SK-N-SH treated with all-trans-retinoic acid at 6 μM for 48 hours (cell line): ENCODE measurements around the gene STEAP2.

Source experiments
- ATAC-seq: fragments of 200-7000 bp; cut with Tn5 transposase; 3 replicates; pipeline ENCODE4 v1.9.1; 2020; ENCODE audit warnings: mild to moderate bottlenecking, moderate library complexity
- ARNTL ChIP-seq: fragments of 450-650 bp; formaldehyde crosslinking; IDR thresholded peaks from 2 replicates; pipeline ENCODE4 v1.5.0; 2020; ENCODE audit warnings: low read depth, mild to moderate bottlenecking, moderate library complexity, borderline replicate concordance
- BACH2 ChIP-seq: fragments of 250-450 bp; sonication (Bioruptor Pico); IDR thresholded peaks from 2 replicates; pipeline ENCODE4 v1.9.0; 2021; ENCODE audit warnings: mild to moderate bottlenecking, borderline replicate concordance
- CSDC2 ChIP-seq: fragments of 250-450 bp; sonication (Bioruptor Pico); IDR thresholded peaks from 2 replicates; pipeline ENCODE4 v1.5.0; 2020; ENCODE audit warnings: mild to moderate bottlenecking, moderate library complexity
- ESRRG ChIP-seq: fragments of 250-450 bp; sonication (Bioruptor Pico); IDR thresholded peaks from 2 replicates; pipeline ENCODE4 v1.6.1; 2021; ENCODE audit warnings: mild to moderate bottlenecking
- GLIS3 ChIP-seq: fragments of 250-450 bp; sonication (Bioruptor Pico); IDR thresholded peaks from 2 replicates; pipeline ENCODE4 v1.5.0; 2020; ENCODE audit warnings: mild to moderate bottlenecking, moderate library complexity
- ISL1 ChIP-seq: fragments of 250-450 bp; sonication (Bioruptor Pico); IDR thresholded peaks from 2 replicates; pipeline ENCODE4 v2.1.2; 2022; ENCODE audit warnings: mild to moderate bottlenecking, moderate library complexity
- OSR1 ChIP-seq: fragments of 250-450 bp; sonication (Bioruptor Pico); IDR thresholded peaks from 2 replicates; pipeline ENCODE4 v1.8.0; 2022; ENCODE audit warnings: moderate library complexity, mild to moderate bottlenecking, inconsistent platforms
- RARB ChIP-seq: fragments of 250-450 bp; sonication (Bioruptor Pico); IDR thresholded peaks from 2 replicates; pipeline ENCODE4 v1.8.0; 2021; ENCODE audit warnings: mild to moderate bottlenecking, moderate library complexity
- SNAI2 ChIP-seq: fragments of 250-450 bp; sonication (Bioruptor Pico); IDR thresholded peaks from 2 replicates; pipeline ENCODE4 v1.5.0; 2020; ENCODE audit warnings: mild to moderate bottlenecking, moderate library complexity
- TCF4 ChIP-seq: fragments of 250-450 bp; sonication (Bioruptor Pico); IDR thresholded peaks from 2 replicates; pipeline ENCODE4 v1.8.0; 2021; ENCODE audit warnings: mild to moderate bottlenecking, moderate library complexity, borderline replicate concordance
- TOX ChIP-seq: fragments of 250-450 bp; sonication (Bioruptor Pico); IDR thresholded peaks from 2 replicates; pipeline ENCODE4 v1.8.0; 2021; ENCODE audit warnings: mild to moderate bottlenecking, moderate library complexity, borderline replicate concordance
- ZC3H10 ChIP-seq: fragments of 250-450 bp; sonication (Bioruptor Pico); IDR thresholded peaks from 2 replicates; pipeline ENCODE4 v1.5.1; 2021; ENCODE audit warnings: mild to moderate bottlenecking, moderate library complexity
- ZFP3 ChIP-seq: fragments of 250-450 bp; sonication (Bioruptor Pico); IDR thresholded peaks from 2 replicates; pipeline ENCODE4 v1.5.0; 2020; ENCODE audit warnings: mild to moderate bottlenecking, moderate library complexity
- ZNF565 ChIP-seq: fragments of 450-650 bp; formaldehyde crosslinking; conservative IDR thresholded peaks from 2 replicates; pipeline ENCODE4 v1.5.0; 2020; ENCODE audit warnings: low read depth, mild to moderate bottlenecking, moderate library complexity
- ZNF70 ChIP-seq: fragments of 450-650 bp; formaldehyde crosslinking; IDR thresholded peaks from 2 replicates; pipeline ENCODE4 v1.5.0; 2020; ENCODE audit warnings: mild to moderate bottlenecking, moderate library complexity
- ZNF8 ChIP-seq: fragments of 450-650 bp; formaldehyde crosslinking; IDR thresholded peaks from 2 replicates; pipeline ENCODE4 v1.5.0; 2020; ENCODE audit warnings: mild to moderate bottlenecking, moderate library complexity
- TF ChIP-seq, protein P1 (sequence below): fragments of 250-450 bp; sonication (Bioruptor Pico); IDR thresholded peaks from 2 replicates; pipeline ENCODE4 v1.5.1; 2021; ENCODE audit warnings: mild to moderate bottlenecking, moderate library complexity
- TF ChIP-seq, protein P2 (sequence below): fragments of 250-450 bp; sonication (Bioruptor Pico); IDR thresholded peaks from 2 replicates; pipeline ENCODE4 v1.5.0; 2020; ENCODE audit warnings: mild to moderate bottlenecking, moderate library complexity
- TF ChIP-seq, protein P3 (sequence below): fragments of 250-450 bp; sonication (Bioruptor Pico); IDR thresholded peaks from 2 replicates; pipeline ENCODE4 v1.8.0; 2021; ENCODE audit warnings: low read depth, mild to moderate bottlenecking, moderate library complexity, borderline replicate concordance
- TF ChIP-seq, protein P4 (sequence below): fragments of 250-450 bp; sonication (Bioruptor Pico); IDR thresholded peaks from 2 replicates; pipeline ENCODE4 v1.5.1; 2020; ENCODE audit warnings: low read depth, mild to moderate bottlenecking, moderate library complexity

Gene STEAP2

DNA sequence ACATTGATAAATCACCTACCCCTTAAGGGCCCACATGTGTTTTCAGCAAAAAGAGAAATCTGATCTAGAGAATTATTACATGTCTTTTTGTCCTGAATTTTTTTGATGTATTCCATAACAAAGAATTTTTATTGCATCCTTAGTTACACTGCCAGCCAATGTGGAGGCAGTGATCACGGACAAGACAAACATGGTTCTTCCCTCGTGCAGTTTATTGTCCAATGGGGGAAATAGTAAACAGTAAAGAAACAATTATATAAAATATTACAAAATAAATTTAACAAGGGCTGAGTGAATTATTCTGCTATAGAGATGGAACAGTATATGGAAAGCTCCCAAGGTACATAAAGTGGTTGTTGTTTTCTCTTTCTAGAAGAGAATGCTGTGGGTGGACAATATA, 2.0 kb downstream of the STEAP2 start:
- ATAC-seq, result no peak
- TF ChIP-seq, protein P1, sequence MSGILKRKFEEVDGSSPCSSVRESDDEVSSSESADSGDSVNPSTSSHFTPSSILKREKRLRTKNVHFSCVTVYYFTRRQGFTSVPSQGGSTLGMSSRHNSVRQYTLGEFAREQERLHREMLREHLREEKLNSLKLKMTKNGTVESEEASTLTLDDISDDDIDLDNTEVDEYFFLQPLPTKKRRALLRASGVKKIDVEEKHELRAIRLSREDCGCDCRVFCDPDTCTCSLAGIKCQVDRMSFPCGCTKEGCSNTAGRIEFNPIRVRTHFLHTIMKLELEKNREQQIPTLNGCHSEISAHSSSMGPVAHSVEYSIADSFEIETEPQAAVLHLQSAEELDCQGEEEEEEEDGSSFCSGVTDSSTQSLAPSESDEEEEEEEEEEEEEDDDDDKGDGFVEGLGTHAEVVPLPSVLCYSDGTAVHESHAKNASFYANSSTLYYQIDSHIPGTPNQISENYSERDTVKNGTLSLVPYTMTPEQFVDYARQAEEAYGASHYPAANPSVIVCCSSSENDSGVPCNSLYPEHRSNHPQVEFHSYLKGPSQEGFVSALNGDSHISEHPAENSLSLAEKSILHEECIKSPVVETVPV (CRISPR knock-in tag), result no peak
- TF ChIP-seq TOX (no peak), BACH2 (no peak), ESRRG (no peak), ISL1 (CRISPR knock-in tag) (no peak)
- TF ChIP-seq, protein P2, sequence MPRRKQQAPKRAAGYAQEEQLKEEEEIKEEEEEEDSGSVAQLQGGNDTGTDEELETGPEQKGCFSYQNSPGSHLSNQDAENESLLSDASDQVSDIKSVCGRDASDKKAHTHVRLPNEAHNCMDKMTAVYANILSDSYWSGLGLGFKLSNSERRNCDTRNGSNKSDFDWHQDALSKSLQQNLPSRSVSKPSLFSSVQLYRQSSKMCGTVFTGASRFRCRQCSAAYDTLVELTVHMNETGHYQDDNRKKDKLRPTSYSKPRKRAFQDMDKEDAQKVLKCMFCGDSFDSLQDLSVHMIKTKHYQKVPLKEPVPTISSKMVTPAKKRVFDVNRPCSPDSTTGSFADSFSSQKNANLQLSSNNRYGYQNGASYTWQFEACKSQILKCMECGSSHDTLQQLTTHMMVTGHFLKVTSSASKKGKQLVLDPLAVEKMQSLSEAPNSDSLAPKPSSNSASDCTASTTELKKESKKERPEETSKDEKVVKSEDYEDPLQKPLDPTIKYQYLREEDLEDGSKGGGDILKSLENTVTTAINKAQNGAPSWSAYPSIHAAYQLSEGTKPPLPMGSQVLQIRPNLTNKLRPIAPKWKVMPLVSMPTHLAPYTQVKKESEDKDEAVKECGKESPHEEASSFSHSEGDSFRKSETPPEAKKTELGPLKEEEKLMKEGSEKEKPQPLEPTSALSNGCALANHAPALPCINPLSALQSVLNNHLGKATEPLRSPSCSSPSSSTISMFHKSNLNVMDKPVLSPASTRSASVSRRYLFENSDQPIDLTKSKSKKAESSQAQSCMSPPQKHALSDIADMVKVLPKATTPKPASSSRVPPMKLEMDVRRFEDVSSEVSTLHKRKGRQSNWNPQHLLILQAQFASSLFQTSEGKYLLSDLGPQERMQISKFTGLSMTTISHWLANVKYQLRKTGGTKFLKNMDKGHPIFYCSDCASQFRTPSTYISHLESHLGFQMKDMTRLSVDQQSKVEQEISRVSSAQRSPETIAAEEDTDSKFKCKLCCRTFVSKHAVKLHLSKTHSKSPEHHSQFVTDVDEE, result no peak

DNA sequence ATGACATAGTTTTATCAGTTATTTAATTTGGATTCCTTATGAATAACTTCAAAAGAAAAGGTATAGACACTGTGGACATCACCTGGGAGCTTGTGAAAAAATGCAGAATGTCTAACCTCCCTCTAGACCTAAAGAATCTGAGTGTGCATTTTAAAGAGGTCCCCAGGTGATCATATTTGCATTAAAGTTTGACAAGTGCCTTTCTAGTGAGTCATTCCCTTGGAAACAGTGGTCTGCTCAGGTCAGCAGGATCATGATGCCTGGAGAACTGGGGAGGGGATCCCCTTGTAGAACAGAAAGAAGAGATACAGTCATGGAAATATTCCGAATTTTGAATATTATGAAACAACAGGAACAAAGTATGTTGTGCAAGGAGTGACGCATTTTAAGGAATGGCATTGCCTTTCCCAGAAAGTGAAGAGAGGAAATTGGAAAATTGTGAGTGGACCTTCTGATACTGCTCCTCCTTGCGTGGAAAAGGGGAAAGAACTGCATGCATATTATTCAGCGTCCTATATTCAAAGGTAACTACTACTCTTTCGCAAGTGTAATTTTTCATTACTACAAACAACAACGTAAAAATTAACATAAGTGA, 4.6 kb downstream of the STEAP2 start:
- TF ChIP-seq ARNTL (no peak), ZNF8 (CRISPR knock-in tag) (no peak), CSDC2 (CRISPR knock-in tag) (no peak), ESRRG (no peak), TCF4 (CRISPR knock-in tag) (no peak), TOX (no peak), BACH2 (no peak)
- TF ChIP-seq, protein P2, result no peak
- TF ChIP-seq, protein P3, sequence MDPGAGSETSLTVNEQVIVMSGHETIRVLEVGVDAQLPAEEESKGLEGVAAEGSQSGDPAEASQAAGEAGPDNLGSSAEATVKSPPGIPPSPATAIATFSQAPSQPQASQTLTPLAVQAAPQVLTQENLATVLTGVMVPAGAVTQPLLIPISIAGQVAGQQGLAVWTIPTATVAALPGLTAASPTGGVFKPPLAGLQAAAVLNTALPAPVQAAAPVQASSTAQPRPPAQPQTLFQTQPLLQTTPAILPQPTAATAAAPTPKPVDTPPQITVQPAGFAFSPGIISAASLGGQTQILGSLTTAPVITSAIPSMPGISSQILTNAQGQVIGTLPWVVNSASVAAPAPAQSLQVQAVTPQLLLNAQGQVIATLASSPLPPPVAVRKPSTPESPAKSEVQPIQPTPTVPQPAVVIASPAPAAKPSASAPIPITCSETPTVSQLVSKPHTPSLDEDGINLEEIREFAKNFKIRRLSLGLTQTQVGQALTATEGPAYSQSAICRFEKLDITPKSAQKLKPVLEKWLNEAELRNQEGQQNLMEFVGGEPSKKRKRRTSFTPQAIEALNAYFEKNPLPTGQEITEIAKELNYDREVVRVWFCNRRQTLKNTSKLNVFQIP (CRISPR knock-in tag), result no peak
- ATAC-seq, result no peak

DNA sequence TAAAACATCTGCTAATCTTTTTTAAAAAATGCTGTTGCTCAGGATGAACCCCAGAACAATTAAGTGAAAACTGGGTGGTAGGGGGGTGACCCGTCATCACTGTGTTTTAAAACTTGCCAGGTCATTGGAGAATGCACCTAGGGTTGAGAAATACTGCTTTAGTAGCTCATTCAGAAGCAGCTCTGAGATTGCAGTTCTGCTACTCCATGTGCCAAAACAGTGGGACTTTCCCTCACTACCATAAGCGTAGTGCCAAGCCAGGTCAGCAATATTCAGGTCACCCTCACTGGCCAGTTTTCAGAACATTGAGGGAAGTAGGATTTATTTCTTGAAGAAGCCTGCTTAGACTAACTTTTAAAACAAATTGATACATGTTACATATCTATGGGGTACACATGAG, 5.2 kb downstream of the STEAP2 start:
- TF ChIP-seq ZC3H10 (no peak), ISL1 (CRISPR knock-in tag) (no peak), BACH2 (no peak), ZNF8 (CRISPR knock-in tag) (no peak), ARNTL (no peak), TCF4 (CRISPR knock-in tag) (no peak), ZNF565 (CRISPR knock-in tag) (no peak), OSR1 (CRISPR knock-in tag) (no peak), SNAI2 (CRISPR knock-in tag) (no peak), ZNF70 (CRISPR knock-in tag) (no peak), RARB (CRISPR knock-in tag) (no peak), CSDC2 (CRISPR knock-in tag) (no peak), ZFP3 (CRISPR knock-in tag) (no peak), ESRRG (no peak), GLIS3 (CRISPR knock-in tag) (no peak)
- TF ChIP-seq, protein P2, result no peak
- TF ChIP-seq, protein P1 (CRISPR knock-in tag), result no peak
- TF ChIP-seq, protein P4, sequence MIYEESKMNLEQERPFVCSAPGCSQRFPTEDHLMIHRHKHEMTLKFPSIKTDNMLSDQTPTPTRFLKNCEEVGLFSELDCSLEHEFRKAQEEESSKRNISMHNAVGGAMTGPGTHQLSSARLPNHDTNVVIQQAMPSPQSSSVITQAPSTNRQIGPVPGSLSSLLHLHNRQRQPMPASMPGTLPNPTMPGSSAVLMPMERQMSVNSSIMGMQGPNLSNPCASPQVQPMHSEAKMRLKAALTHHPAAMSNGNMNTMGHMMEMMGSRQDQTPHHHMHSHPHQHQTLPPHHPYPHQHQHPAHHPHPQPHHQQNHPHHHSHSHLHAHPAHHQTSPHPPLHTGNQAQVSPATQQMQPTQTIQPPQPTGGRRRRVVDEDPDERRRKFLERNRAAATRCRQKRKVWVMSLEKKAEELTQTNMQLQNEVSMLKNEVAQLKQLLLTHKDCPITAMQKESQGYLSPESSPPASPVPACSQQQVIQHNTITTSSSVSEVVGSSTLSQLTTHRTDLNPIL (CRISPR knock-in tag), result no peak
- TF ChIP-seq, protein P3 (CRISPR knock-in tag), result no peak
- ATAC-seq, result no peak
